ENCODE results near the gene UBA1. TPM values are rescaled to one million over a fixed set of nuclear protein-coding genes. Genes with fewer than 3 reads are reported as not detected.

UBA1 gene
- total and polyA plus RNA-seq, 2 of the 13 experiments (the other 11 are each of a cell fraction or from before 2014, with no cell fraction given): 93.3 to 129 TPM

DNA sequence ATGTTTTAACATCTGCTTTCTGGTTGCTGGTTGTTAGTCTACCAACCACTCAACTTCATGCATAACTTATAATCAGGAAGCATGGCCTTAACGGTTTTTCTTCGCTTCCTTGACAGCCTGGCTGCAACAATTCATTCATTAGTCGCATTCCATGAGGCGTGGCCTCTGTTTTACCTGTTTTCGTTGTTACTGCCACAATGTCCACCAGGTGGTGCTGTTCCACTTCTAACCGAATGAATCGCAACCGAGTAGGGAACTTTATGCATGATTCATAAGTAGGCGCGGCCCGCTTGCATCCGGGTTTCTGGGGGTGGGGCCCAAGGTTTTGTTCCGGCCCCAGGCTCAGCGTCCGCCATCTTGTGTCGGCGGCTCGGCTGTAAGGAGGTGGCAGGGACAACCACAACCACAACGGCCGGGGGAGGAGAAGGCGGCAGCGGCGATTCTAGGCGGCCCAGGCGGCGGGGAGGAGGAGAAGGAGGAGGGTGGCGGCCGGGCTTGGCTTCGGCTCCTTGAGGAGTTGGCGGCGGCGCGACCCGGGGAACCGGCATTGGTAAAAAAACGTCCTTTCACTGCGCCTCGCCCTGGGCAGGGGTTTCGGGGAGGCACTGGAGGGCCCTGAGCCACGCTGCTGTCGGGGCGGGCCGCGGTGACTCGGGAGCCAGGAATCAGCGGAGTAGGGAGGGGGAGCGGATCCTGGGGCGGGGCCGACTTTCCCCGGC, at the start of gene UBA1 (continued):
- TF ChIP-seq DMTF1 (CRISPR knock-in tag; IDR thresholded peaks at IDR 0.05) (peak; percentile 96; the same call in 1 of the 2 replicates), SP4 (CRISPR knock-in tag; IDR thresholded peaks at IDR 0.05) (peak; percentile 52; the same call in 1 of the 2 replicates), MLXIP (CRISPR knock-in tag; IDR thresholded peaks at IDR 0.05; ENCODE audit: borderline replicate concordance) (no peak), ZBTB7B (CRISPR knock-in tag; IDR thresholded peaks at IDR 0.05) (no peak), ZFP41 (CRISPR knock-in tag; IDR thresholded peaks at IDR 0.05; ENCODE audit: borderline replicate concordance) (no peak), GZF1 (CRISPR knock-in tag; IDR thresholded peaks at IDR 0.05) (no peak), RCOR2 (CRISPR knock-in tag; IDR thresholded peaks at IDR 0.05) (no peak), ZNF605 (CRISPR knock-in tag; IDR thresholded peaks at IDR 0.05) (0 out of 2 replicates have a peak, but pooled peaks have one; percentile 35), ZBTB10 (CRISPR knock-in tag; IDR thresholded peaks at IDR 0.05; ENCODE audit: borderline replicate concordance) (0 out of 2 replicates have a peak, but pooled peaks have one; percentile 28), NR2F1 (CRISPR knock-in tag; IDR thresholded peaks at IDR 0.05) (no peak), ZNF788 (CRISPR knock-in tag; IDR thresholded peaks at IDR 0.05; ENCODE audit: borderline replicate concordance) (no peak)
- TF ChIP-seq, protein P1, sequence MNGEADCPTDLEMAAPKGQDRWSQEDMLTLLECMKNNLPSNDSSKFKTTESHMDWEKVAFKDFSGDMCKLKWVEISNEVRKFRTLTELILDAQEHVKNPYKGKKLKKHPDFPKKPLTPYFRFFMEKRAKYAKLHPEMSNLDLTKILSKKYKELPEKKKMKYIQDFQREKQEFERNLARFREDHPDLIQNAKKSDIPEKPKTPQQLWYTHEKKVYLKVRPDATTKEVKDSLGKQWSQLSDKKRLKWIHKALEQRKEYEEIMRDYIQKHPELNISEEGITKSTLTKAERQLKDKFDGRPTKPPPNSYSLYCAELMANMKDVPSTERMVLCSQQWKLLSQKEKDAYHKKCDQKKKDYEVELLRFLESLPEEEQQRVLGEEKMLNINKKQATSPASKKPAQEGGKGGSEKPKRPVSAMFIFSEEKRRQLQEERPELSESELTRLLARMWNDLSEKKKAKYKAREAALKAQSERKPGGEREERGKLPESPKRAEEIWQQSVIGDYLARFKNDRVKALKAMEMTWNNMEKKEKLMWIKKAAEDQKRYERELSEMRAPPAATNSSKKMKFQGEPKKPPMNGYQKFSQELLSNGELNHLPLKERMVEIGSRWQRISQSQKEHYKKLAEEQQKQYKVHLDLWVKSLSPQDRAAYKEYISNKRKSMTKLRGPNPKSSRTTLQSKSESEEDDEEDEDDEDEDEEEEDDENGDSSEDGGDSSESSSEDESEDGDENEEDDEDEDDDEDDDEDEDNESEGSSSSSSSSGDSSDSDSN (CRISPR knock-in tag; IDR thresholded peaks at IDR 0.05): peak; percentile 42; the same call in 1 of the 2 replicates
- TF ChIP-seq, protein P2, sequence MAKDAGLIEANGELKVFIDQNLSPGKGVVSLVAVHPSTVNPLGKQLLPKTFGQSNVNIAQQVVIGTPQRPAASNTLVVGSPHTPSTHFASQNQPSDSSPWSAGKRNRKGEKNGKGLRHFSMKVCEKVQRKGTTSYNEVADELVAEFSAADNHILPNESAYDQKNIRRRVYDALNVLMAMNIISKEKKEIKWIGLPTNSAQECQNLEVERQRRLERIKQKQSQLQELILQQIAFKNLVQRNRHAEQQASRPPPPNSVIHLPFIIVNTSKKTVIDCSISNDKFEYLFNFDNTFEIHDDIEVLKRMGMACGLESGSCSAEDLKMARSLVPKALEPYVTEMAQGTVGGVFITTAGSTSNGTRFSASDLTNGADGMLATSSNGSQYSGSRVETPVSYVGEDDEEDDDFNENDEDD (CRISPR knock-in tag; IDR thresholded peaks at IDR 0.05; ENCODE audit: borderline replicate concordance): no peak
- TF ChIP-seq, protein P3, sequence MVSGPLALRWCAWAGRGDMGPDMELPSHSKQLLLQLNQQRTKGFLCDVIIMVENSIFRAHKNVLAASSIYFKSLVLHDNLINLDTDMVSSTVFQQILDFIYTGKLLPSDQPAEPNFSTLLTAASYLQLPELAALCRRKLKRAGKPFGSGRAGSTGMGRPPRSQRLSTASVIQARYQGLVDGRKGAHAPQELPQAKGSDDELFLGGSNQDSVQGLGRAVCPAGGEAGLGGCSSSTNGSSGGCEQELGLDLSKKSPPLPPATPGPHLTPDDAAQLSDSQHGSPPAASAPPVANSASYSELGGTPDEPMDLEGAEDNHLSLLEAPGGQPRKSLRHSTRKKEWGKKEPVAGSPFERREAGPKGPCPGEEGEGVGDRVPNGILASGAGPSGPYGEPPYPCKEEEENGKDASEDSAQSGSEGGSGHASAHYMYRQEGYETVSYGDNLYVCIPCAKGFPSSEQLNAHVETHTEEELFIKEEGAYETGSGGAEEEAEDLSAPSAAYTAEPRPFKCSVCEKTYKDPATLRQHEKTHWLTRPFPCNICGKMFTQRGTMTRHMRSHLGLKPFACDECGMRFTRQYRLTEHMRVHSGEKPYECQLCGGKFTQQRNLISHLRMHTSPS (CRISPR knock-in tag; IDR thresholded peaks at IDR 0.05; ENCODE audit: low read depth): no peak
